Lower leg skin (tissue), 3 donors: ENCODE measurements around the gene NTRK3.

Source experiments
- POLR2A ChIP-seq, 2 donors: fragments of 450-650 bp; IDR thresholded peaks; one replicate each; pipeline ENCODE4 v1.6.1; 2016 to 2017; ENCODE audit warnings: antibody characterized with exemption in 2 of 2, mild to moderate bottlenecking in 1 of 2, moderate library complexity in 1 of 2
- TF ChIP-seq, protein P1 (sequence below), 3 donors: fragments of 450-650 bp; IDR thresholded peaks; one replicate each; pipeline ENCODE4 v1.5.1; 2016; ENCODE audit warnings: antibody characterized with exemption in 3 of 3, mild to moderate bottlenecking in 3 of 3, moderate library complexity in 2 of 3

DNA sequence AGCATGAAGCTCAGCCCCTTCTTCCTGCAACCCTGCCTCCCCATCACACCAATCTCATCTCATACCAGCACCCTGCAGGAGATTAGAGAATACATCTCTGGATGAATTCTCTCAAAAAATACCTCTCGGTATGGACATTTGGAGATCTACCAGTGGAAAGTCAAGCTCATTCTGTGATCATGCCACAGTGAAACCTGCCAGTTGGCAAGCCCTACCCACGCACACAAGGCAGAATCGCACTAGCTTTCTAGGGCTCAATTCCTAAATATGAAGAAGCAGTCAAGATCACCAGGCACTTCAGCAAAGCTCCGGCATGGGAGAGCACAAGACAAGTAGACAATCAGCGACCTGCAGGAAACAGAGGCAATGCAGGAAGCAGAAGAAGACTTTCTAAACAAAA is 221.2 kb downstream of the NTRK3 start:
- TF ChIP-seq, protein P1, sequence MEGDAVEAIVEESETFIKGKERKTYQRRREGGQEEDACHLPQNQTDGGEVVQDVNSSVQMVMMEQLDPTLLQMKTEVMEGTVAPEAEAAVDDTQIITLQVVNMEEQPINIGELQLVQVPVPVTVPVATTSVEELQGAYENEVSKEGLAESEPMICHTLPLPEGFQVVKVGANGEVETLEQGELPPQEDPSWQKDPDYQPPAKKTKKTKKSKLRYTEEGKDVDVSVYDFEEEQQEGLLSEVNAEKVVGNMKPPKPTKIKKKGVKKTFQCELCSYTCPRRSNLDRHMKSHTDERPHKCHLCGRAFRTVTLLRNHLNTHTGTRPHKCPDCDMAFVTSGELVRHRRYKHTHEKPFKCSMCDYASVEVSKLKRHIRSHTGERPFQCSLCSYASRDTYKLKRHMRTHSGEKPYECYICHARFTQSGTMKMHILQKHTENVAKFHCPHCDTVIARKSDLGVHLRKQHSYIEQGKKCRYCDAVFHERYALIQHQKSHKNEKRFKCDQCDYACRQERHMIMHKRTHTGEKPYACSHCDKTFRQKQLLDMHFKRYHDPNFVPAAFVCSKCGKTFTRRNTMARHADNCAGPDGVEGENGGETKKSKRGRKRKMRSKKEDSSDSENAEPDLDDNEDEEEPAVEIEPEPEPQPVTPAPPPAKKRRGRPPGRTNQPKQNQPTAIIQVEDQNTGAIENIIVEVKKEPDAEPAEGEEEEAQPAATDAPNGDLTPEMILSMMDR (IDR thresholded peaks at IDR 0.05), result no peak
- TF ChIP-seq POLR2A (IDR thresholded peaks at IDR 0.05), result no peak
